ENCODE data around the gene HSPG2.
A peak's percentile ranks its signal among the peaks of the same experiment; 100 is the strongest.

Gene HSPG2

GRCh38 chr1:21852282-21853130, 84.6 kb downstream of the HSPG2 start:
- Histone ChIP-seq H3K9me3 (ENCODE audit: low read length) (no peaks in the 10 kb centered on the region), H4K20me1 (ENCODE audit: insufficient read depth, low read length) (no peaks in the 10 kb centered on the region), H3K4me1 (ENCODE audit: insufficient read depth, low read length, severe bottlenecking) (peaks cover 11% of the 10 kb centered on the region), H2AFZ (ENCODE audit: low read length) (no peak overlapping the region), H3K4me3 (ENCODE audit: low read depth, low read length, poor library complexity, severe bottlenecking) (no peak overlapping the region), H3F3A (ENCODE audit: insufficient read depth, low read length) (no peaks in the 10 kb centered on the region), H3K9ac (ENCODE audit: low read length) (no peak overlapping the region; the same call in 1 of the 2 replicates), H3K27me3 (ENCODE audit: insufficient read depth, low read length) (no peaks in the 10 kb centered on the region; the same call in 1 of the 2 replicates), H3K27ac (ENCODE audit: low read depth, low read length, poor library complexity, severe bottlenecking) (no peak overlapping the region), H3K9me2 (ENCODE audit: low read depth, low read length) (no peaks in the 10 kb centered on the region), H3K79me2 (ENCODE audit: insufficient read depth, low read length) (no peaks in the 10 kb centered on the region), H3K36me3 (ENCODE audit: insufficient read depth, low read length) (no peaks in the 10 kb centered on the region), H3K4me2 (ENCODE audit: low read length) (0 out of 2 replicates have a peak overlapping the region, but pooled peaks have one; percentile 15)
- TF ChIP-seq CTCF (IDR thresholded peaks at IDR 0.05; ENCODE audit: low read length) = no peak
- TF ChIP-seq EZH2 (IDR thresholded peaks at IDR 0.05; ENCODE audit: borderline replicate concordance, low read length) = no peak

- no peak overlapping the region for H3K27ac ChIP-seq (ENCODE audit: low read depth, low read length, poor library complexity, severe bottlenecking)
- no peak overlapping the region for H3K4me3 ChIP-seq (ENCODE audit: low read depth, low read length, poor library complexity, severe bottlenecking)
- H3K79me2 ChIP-seq (ENCODE audit: insufficient read depth, low read length) = no peaks in the 10 kb centered on the region
- no peak overlapping the region for H3K4me2 ChIP-seq (ENCODE audit: low read length)
- H3K9ac ChIP-seq (ENCODE audit: low read length) = no peak overlapping the region; the same call in 1 of the 2 replicates
- no peaks in the 10 kb centered on the region for H3K9me3 ChIP-seq (ENCODE audit: low read length)
- H4K20me1 ChIP-seq (ENCODE audit: insufficient read depth, low read length) = no peaks in the 10 kb centered on the region
- no peaks in the 10 kb centered on the region for H3K9me2 ChIP-seq (ENCODE audit: low read depth, low read length)
- no peak for TF ChIP-seq CTCF (IDR thresholded peaks at IDR 0.05; ENCODE audit: low read length)
- TF ChIP-seq EZH2 (IDR thresholded peaks at IDR 0.05; ENCODE audit: borderline replicate concordance, low read length) = no peak
- H3F3A ChIP-seq (ENCODE audit: insufficient read depth, low read length) = no peaks in the 10 kb centered on the region
- H3K4me1 ChIP-seq (ENCODE audit: insufficient read depth, low read length, severe bottlenecking) = peaks cover 11% of the 10 kb centered on the region
- no peak overlapping the region for H2AFZ ChIP-seq (ENCODE audit: low read length)
- H3K27me3 ChIP-seq (ENCODE audit: insufficient read depth, low read length) = no peaks in the 10 kb centered on the region; the same call in 1 of the 2 replicates
- H3K36me3 ChIP-seq (ENCODE audit: insufficient read depth, low read length) = no peaks in the 10 kb centered on the region
These were observed 85.5 kb downstream of the HSPG2 start for GRCh38 chr1:21851430-21852250.

- Histone ChIP-seq H3K27ac (ENCODE audit: low read depth, low read length, poor library complexity, severe bottlenecking) (no peak overlapping the region), H3K79me2 (ENCODE audit: insufficient read depth, low read length) (no peaks in the 10 kb centered on the region), H3K4me3 (ENCODE audit: low read depth, low read length, poor library complexity, severe bottlenecking) (no peak overlapping the region), H4K20me1 (ENCODE audit: insufficient read depth, low read length) (no peaks in the 10 kb centered on the region), H3K4me2 (ENCODE audit: low read length) (no peak overlapping the region), H3K9me3 (ENCODE audit: low read length) (no peaks in the 10 kb centered on the region), H2AFZ (ENCODE audit: low read length) (no peak overlapping the region), H3F3A (ENCODE audit: insufficient read depth, low read length) (no peaks in the 10 kb centered on the region), H3K9me2 (ENCODE audit: low read depth, low read length) (no peaks in the 10 kb centered on the region), H3K36me3 (ENCODE audit: insufficient read depth, low read length) (no peaks in the 10 kb centered on the region), H3K27me3 (ENCODE audit: insufficient read depth, low read length) (no peaks in the 10 kb centered on the region; the same call in 1 of the 2 replicates), H3K9ac (ENCODE audit: low read length) (no peak overlapping the region), H3K4me1 (ENCODE audit: insufficient read depth, low read length, severe bottlenecking) (peaks cover 11% of the 10 kb centered on the region)
- TF ChIP-seq CTCF (IDR thresholded peaks at IDR 0.05; ENCODE audit: low read length) (no peak), EZH2 (IDR thresholded peaks at IDR 0.05; ENCODE audit: borderline replicate concordance, low read length) (no peak)
These were observed 87.1 kb downstream of the HSPG2 start for GRCh38 chr1:21849909-21850576.

Data from OCI-LY1 (cell line).